Activated naive CD4-positive, alpha-beta T cell (primary cell): Measurements from ENCODE around the gene MPDU1.
"Not testable (repeated sequence)": the region's sequence is repeated elsewhere in the genome, so short reads cannot be mapped to it uniquely, and the experiment has no call there.

Experiments used
- DNase-seq, 4 experiments: peaks; one replicate each; lab custom pipeline; 2025; lab: John Stamatoyannopoulos, UW

Gene MPDU1

DNA sequence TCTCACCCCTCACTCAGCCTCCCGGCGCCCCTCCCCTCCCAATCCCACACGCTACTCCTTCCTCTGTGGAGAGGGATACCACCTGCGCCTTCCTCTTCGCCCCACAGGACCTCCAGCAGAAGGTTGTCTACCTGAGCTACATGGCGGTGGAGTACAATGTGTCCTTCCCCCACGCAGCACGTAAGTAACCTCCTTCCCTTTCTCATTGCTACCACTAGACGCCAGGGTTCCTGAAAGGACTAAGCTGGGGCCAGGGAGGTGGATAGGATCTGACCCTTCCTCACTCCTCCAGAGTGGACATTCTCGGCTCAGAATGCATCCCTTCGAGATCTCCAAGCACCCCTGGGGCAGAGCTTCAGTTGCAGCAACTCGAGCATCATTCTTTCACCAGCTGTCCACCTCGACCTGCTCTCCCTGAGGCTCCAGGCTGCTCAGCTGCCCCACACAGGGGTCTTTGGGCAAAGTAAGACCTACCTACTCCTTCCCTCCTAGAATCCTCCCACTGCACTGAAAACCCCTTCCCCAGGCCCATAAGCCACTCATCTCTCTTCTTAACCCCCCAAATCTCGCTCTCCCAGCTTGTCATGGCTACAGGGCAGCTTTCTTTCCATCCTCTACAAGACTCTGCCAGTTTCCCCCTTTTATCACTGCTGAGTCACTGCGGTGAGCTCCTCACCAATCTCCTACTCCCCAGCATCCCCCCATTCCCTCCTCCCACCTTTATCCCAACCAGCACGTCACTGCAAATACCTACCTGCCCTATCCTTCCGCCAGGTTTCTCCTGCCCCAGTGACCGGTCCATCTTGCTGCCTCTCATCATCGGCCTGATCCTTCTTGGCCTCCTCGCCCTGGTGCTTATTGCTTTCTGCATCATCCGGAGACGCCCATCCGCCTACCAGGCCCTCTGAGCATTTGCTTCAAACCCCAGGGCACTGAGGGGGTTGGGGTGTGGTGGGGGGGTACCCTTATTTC lies 2.8 kb upstream of the MPDU1 start:
- DNase-seq: no peak

GRCh38 chr17:7582396-7583252 lies 1.0 kb upstream of the MPDU1 start:
- no peak for DNase-seq

- DNase-seq: no peak
Measured at GRCh38 chr17:7586673-7587419, 3.2 kb downstream of the MPDU1 start.

GRCh38 chr17:7587420-7588151 lies 3.9 kb downstream of the MPDU1 start:
- no peak for DNase-seq

- no peak for DNase-seq
Measured at GRCh38 chr17:7588553-7589203, 5.0 kb downstream of the MPDU1 start.

- peak; percentile 25 to 62 (median 44) for DNase-seq
Measured at GRCh38 chr17:7589204-7589868, 5.7 kb downstream of the MPDU1 start.

- no peak for DNase-seq
Measured at GRCh38 chr17:7589891-7590691, 6.4 kb downstream of the MPDU1 start, which contains the start of gene SOX15. TSS of gene SOX15 (minus strand) at chr17:7590094. CDS start at chr17:7589676, 418 bp downstream.

DNA sequence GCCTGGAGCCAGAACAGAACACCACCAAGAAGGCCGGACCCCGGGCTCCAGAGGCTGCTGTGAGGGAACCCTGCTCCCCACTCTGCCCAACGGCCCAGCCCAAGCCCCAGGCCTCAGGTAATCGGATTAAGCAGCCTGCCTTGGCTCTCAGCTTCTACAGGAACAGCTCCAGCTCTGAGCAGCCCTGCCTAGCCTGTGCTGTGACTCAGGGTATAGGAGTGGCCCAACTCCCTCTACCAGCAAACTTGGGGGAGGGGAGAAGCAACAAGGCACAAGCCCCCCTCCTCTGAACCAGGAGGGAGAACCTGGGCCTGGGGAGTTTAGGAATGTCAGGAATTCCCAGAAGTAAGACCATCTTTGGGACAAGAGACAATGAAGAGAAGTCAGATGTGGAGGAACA lies 7.1 kb downstream of the MPDU1 start:
- DNase-seq: no peak

- no peak for DNase-seq
Measured at GRCh38 chr17:7591596-7591995, 7.9 kb downstream of the MPDU1 start.

DNA sequence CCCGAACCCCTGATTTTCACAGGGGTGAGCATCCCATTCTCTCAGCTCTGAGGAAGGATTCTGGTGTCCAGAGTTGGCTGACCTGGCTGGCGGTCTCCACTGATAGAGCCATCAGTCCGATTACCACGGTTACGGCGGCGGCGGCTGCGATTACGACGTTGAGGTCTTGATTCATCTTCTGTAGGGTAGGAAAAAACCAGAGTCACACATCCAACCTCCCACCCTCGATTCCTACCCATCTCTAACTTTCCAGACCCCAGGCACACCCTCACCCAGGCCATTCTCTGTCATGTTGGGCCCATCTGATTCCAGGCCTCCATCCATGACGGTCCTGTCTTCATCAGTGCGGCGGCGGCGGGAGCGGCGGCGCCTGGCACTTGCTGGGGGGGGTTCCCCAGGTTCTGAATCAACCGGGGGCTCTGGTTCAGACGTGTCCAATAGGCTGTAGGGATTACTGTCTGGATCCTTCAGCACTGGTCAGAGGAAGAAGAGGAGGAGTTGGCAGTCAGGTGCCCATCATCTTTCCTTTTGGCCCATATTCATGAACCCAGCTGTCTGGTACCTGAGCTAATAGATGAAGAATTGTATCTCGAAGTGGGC lies 8.9 kb downstream of the MPDU1 start:
- DNase-seq: no peak

DNA sequence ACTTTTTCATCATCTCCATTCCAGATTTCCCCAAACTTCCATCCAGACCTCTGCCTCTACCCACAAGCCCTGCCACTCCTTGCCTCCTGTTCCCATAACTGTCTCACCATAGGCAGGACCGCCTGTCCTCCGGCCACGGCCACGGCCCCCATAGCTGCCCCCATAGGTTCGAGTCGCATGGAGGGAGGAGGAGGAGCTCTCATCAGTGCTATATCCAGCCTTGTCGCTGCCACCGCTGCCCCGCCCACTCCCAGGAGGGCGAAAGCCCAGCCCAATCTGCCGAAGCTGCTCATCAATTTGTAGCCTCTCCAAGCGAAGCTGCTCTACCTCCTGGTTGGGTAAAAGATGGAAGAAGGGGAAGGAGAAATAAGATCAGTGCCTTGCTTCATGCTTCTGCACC lies 9.6 kb downstream of the MPDU1 start:
- DNase-seq: no peak

DNA sequence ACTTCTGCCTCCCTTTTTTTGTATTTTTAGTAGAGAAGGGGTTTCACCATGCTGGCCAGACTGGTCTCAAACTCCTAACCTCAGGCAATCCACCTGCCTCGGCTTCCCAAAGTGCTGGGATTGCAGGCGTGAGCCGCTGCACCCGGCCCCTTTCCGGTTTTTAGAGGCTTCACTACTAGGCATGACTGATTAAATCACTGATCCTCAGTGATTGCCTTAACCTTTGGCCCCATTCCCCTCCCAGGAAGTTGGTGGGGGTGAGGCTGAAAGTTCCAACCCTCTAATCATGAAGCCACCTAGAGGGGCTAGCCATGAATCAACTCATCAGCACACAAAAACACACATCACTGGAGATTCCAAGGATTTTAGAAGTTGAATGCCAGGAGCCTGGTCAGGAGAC lies 13.9 kb downstream of the MPDU1 start:
- DNase-seq: not testable (repeated sequence)

GRCh38 chr17:7606280-7606679 lies 22.6 kb downstream of the MPDU1 start:
- no peak for DNase-seq

- DNase-seq: no peak
Measured at GRCh38 chr17:7610641-7611040, 27.0 kb downstream of the MPDU1 start.

GRCh38 chr17:7611635-7612293 lies 28.1 kb downstream of the MPDU1 start:
- no peak for DNase-seq

GRCh38 chr17:7612294-7612640 lies 28.6 kb downstream of the MPDU1 start:
- DNase-seq: no peak

GRCh38 chr17:7613769-7614424 lies 30.2 kb downstream of the MPDU1 start:
- DNase-seq: no peak
